ENCODE data around the gene MGAT4A. TPM values are rescaled to one million over a fixed set of nuclear protein-coding genes. Genes with fewer than 3 reads are reported as not detected.

The MGAT4A gene
- total and polyA plus RNA-seq, 7 donors = 3.0 to 12.3 (median 8.0) TPM

DNA sequence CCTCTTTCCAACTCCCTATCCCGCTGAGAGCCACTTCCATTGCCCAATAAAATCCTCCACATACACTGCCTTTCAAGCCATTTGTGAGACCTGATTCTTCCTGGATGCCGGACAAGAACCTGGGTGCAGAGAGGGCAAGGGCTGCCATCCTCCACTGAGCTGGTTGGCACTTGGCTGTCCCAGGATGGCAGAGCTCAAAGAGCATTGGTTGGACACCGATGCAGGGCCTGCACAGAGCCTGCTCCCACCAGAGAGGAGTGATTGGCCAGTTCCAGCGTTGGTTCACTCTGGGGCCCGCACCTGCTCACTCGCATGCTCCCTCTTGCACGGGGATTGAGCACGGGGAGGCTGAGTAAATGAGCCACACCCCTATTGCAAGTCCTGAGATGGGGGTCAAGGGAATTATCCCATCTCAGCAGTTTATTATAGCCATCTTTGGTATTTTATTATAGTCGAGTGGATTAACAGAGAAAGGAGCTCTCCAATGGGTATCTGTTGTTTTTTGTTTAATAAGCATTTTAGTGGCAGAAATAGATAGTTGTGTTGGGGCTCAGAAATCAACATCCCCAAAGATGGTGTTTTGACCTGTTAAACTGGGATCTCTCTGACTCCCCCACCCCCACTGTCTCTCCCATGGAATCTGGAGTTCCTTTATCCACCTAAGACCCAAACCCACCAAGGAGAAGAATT, 19.8 kb upstream of the MGAT4A start:
- no peak for ATAC-seq
- no peak for TF ChIP-seq CTCF (IDR thresholded peaks at IDR 0.05)
- H3K27me3 ChIP-seq (ENCODE audit: insufficient read depth in 3 of 3, low read length in 2 of 3) = peaks cover 0 to 12% (median 4%) of the 10 kb centered on the region in 3 donors
- no peaks in the 10 kb centered on the region for H3K36me3 ChIP-seq (ENCODE audit: insufficient read depth in 1 of 2, low read depth in 1 of 2)
- no peak overlapping the region for H3K4me3 ChIP-seq
- no peak for DNase-seq
- no peaks in the 10 kb centered on the region for H3K9me3 ChIP-seq
- H3K4me1 ChIP-seq = no peaks in the 10 kb centered on the region
- no peak overlapping the region for H3K27ac ChIP-seq
- WGBS, 3 donors = 55 to 62% (median 60%) methylated on average over 9 of the region's 9 CpGs
- intact Hi-C loops (cut with DNase I) = no loop called here

- no peaks in the 10 kb centered on the region for H3K36me3 ChIP-seq (ENCODE audit: insufficient read depth in 1 of 2, low read depth in 1 of 2)
- H3K27me3 ChIP-seq (ENCODE audit: insufficient read depth in 3 of 3, low read length in 2 of 3) = peaks cover 0 to 11% (median 2%) of the 10 kb centered on the region in 3 donors
- no peaks in the 10 kb centered on the region for H3K9me3 ChIP-seq
- ATAC-seq (peak in 2 of 4 donors; percentile 47 to 58), DNase-seq (peak in 1 of 2 donors; percentile 33)
- no peak overlapping the region for H3K27ac ChIP-seq
- no peak overlapping the region for H3K4me3 ChIP-seq
- H3K4me1 ChIP-seq = no peaks in the 10 kb centered on the region
- no peak for TF ChIP-seq CTCF (IDR thresholded peaks at IDR 0.05)
- intact Hi-C loops (cut with DNase I) = no loop called here
Observed at GRCh38 chr2:98749066-98749450, 18.1 kb upstream of the MGAT4A start.

DNA sequence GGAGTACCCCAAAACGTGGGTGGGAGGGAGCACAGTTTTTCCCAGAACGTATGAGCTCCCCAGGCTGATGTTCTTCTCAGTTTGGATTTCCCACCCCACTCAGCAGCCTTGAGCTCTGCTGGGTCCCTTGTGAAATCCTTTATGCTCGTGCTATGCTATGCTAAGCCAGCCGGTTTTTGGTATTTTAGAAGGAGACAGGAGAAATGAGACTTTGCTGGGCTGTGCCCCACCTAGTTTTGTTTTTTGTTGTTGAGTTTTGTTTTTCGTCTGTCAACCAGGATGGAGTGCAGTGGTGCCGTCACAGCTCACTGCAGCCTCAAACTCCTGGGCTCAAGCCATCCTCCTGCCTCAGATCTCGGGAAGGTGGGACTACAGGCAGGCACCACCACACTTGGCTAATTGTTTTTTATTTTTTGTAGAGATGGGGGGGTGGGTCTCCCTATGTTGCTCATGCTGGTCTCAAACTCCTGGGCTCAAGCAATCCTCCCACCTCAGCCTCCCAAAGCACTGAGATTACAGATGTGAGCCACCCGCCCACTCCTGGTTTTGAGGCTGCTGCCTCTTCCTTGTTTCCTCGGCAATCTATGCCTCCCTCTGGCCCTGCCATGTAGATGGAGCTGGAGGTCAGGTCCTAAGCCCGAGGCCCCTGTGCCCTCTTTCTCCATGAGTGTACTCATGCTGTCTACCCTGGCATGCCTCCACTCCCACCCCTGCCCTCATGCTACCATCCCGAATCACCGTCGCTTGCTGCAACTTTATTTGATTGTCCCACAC, 17.5 kb upstream of the MGAT4A start:
- Histone ChIP-seq H3K4me1 (no peaks in the 10 kb centered on the region), H3K9me3 (no peaks in the 10 kb centered on the region), H3K27me3 (ENCODE audit: insufficient read depth in 3 of 3, low read length in 2 of 3) (peaks cover 0 to 7% (median 2%) of the 10 kb centered on the region in 3 donors), H3K36me3 (ENCODE audit: insufficient read depth in 1 of 2, low read depth in 1 of 2) (no peaks in the 10 kb centered on the region), H3K27ac (no peak overlapping the region), H3K4me3 (no peak overlapping the region)
- no peak for DNase-seq
- ATAC-seq = no peak
- 71 to 76% (median 73%) methylated on average over 13 of the region's 13 CpGs for whole genome bisulfite sequencing, 3 donors
- intact Hi-C loops (cut with DNase I) = no loop called here
- TF ChIP-seq CTCF (IDR thresholded peaks at IDR 0.05) = no peak

DNA sequence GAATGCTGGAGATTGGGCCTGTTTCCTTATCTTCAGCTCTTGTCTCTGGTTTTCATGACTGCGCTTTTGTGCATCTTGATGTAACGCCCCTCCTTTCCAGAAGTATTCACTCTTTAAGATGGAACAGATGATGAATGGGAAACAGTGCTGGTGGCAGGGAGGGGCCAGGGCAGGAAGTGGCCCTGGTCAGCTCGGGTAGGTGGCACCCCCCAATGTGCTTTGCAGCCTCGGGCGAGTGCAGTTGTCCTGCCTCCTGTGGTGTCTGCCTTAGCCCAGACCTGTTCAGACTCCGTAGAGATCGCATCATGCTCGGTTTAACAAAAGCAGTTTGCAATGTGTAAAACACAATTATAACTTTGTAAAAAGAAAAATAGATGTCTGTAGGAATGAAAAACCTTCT, 17.0 kb upstream of the MGAT4A start:
- DNase-seq (no peak), ATAC-seq (no peak)
- Histone ChIP-seq H3K4me3 (no peak overlapping the region), H3K27me3 (ENCODE audit: insufficient read depth in 3 of 3, low read length in 2 of 3) (peaks cover 0 to 7% (median 2%) of the 10 kb centered on the region in 3 donors), H3K4me1 (no peaks in the 10 kb centered on the region), H3K9me3 (no peaks in the 10 kb centered on the region), H3K27ac (no peak overlapping the region), H3K36me3 (ENCODE audit: insufficient read depth in 1 of 2, low read depth in 1 of 2) (no peaks in the 10 kb centered on the region)
- no peak for TF ChIP-seq CTCF (IDR thresholded peaks at IDR 0.05)
- 66 to 68% (median 67%) methylated on average over 8 of the region's 8 CpGs for WGBS, 3 donors
- intact Hi-C loops (cut with DNase I) = no loop called here

Measured in psoas muscle (tissue), 8 donors.